BJ (cell line): ENCODE measurements around the gene BATF3. TPM values are rescaled to one million over a fixed set of nuclear protein-coding genes. Genes with fewer than 3 reads are reported as not detected.
A peak's percentile ranks its signal among the peaks of the same experiment; 100 is the strongest.

ENCODE experiments used
- CTCF ChIA-PET: fragments of 350-600 bp; formaldehyde crosslinking; extraction: SDS; loops from one replicate; lab custom pipeline; 2021; ENCODE audit warnings: antibody characterized with exemption, inconsistent platforms; lab: Yijun Ruan, JAX
- POLR2A ChIA-PET: fragments of 300-600 bp; sonication (Branson Sonifier 250); formaldehyde crosslinking; extraction: SDS; loops from one replicate; lab custom pipeline; 2021; ENCODE audit warnings: antibody characterized with exemption; lab: Charles Lee
- DNase-seq: peaks from one replicate; pipeline ENCODE4 v3.0.0-alpha.2; 2011; ENCODE audit warnings: low read depth
- H3K27me3 ChIP-seq: 2 replicates; pipeline ENCODE4 v1.6.0; 2011; ENCODE audit warnings: low read length; ENCODE audit not compliant: control insufficient read depth, insufficient read depth
- H3K36me3 ChIP-seq: 2 replicates; pipeline ENCODE4 v1.5.1; 2011; ENCODE audit warnings: low read length; ENCODE audit not compliant: control insufficient read depth, insufficient read depth
- H3K4me3 ChIP-seq: 2 replicates; pipeline ENCODE4 v1.5.1; 2011; ENCODE audit warnings: low read depth, mild to moderate bottlenecking, control low read depth, low read length
- CTCF ChIP-seq: IDR thresholded peaks from 2 replicates; pipeline ENCODE4 v1.5.1; 2011; ENCODE audit warnings: low read depth, mild to moderate bottlenecking, control low read depth, inconsistent platforms, low read length, moderate library complexity; ENCODE audit not compliant: insufficient read depth
- polyA plus RNA-seq: library from polyadenylated mRNA; depleted of rRNA; stranded (reverse); fragments of >200 nt; gene quantifications from 2 replicates; pipeline ENCODE4 v1.2.3, GENCODE V29; 2011

Gene BATF3
- polyA plus RNA-seq, 1 experiment, result 1.7 TPM

DNA sequence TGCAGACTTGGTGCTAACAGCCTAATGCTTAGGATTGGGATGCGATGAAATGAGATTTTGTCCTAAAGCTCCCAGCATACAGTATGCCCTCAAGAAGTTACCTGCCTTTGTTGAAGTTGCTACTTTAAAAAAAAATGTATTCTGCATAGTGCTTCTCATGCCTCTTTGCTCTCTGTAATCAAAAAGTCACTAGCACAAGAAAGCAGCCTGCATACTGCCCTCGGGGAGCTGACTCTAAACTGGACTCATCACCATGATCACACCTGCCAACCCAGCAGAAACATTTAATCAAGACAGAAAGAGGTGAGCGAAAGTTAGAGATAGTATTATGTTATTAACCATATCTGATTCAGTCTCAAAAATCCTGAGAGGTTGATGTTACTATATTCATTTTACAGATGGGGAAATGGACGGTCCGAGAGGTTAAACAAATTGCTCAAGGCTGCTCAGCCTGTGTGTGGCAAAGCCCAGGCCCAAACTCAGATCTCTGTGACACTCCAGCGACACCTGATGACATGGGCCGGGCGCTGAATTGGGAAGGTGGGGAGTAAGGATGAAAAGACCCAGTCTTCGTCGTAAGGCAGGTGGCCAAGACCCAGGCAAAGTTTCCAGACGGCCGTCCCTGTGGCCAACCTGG is 1.1 kb downstream of the BATF3 start:
- ChIA-PET CTCF (interaction anchor here (0.6 to 2.2 kb wide), 7 partner anchors 10 to 89 kb away, joined by 3 to 5 read pairs (median 3); no protein-coding TSS in a partner anchor), POLR2A (no interaction called here)

DNA sequence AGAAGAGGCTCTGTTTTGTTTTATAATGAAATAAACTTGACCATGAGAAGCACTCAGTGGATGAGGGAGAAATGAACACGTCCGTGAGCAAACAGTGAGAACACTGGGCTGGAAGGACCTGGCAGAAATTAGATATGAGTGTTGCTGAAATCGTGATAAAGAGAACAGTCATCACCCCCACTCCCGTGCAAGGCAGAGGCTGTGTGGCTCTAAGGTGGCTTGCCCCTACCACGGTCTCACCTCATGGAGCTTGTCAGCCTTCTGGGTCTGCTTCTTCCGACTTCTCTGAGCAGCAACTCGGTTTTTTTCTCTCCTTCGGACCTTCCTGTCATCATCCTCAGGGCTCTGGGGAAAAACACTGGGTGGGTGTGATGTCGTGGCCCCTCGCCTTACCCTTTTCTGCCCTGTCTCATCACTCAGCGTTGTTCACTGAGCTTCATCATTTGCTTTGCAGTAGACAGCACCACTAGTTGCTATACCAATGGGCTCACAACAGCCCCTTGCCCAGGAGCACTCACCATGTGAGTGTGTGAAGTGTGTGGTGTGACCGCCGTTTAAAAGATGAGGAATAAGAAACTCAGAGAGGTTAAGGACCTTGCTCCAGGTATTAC is 2.8 kb downstream of the BATF3 start:
- POLR2A ChIA-PET, result no interaction called here
- CTCF ChIA-PET, result interaction anchor here (2.1 kb wide), 1 partner anchor 8 kb away, joined by 4 read pairs; no protein-coding TSS in a partner anchor
- no peak overlapping the region for H3K4me3 ChIP-seq
- H3K36me3 ChIP-seq, result no peaks in the 10 kb centered on the region
- DNase-seq, result no peak
- TF ChIP-seq CTCF, result no peak
- H3K27me3 ChIP-seq, result peaks cover 6% of the 10 kb centered on the region

More for the DNA sequence above, 1.1 kb downstream of the BATF3 start:
- peak overlapping the region; percentile 60 for H3K4me3 ChIP-seq
- no peak for TF ChIP-seq CTCF
- no peaks in the 10 kb centered on the region for H3K36me3 ChIP-seq
- DNase-seq, result no peak
- H3K27me3 ChIP-seq, result peaks cover 6% of the 10 kb centered on the region

GRCh38 chr1:212692774-212693644 is 6.6 kb downstream of the BATF3 start:
- no peak for TF ChIP-seq CTCF
- Histone ChIP-seq H3K27me3 (no peaks in the 10 kb centered on the region; the same call in 1 of the 2 replicates), H3K4me3 (no peak overlapping the region), H3K36me3 (no peaks in the 10 kb centered on the region)
- no peak for DNase-seq
- ChIA-PET POLR2A (no interaction called here), CTCF (interaction anchor here (0.7 kb wide), 1 partner anchor 28 kb away, joined by 4 read pairs; no protein-coding TSS in a partner anchor)

DNA sequence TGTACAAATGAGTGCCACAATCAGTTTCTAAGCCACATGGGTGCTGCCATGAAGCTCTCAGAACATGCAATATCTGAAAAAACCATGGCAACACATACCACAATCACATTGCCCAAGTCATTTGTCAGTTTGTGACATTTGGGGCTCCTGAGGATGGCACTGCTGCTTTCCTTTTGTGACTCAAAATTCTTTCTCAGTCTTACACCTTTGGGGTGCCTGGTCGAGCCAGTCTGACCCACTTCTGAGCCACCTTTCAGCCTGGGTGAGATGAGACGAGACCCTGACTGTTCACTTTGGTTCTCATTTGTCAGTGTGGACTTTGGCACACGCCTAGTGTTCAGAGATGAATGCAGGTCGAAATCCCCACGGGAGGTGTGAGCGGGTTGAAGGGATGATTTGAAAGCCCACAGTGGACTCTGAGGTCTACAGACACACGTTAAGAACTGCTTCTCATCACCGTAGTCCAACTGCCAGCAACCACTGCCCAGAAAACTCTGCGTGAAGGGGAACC is 8.0 kb downstream of the BATF3 start:
- Histone ChIP-seq H3K36me3 (no peaks in the 10 kb centered on the region), H3K4me3 (no peak overlapping the region), H3K27me3 (no peaks in the 10 kb centered on the region; the same call in 1 of the 2 replicates)
- POLR2A ChIA-PET, result no interaction called here
- CTCF ChIA-PET, result no interaction called here
- no peak for DNase-seq
- TF ChIP-seq CTCF, result no peak
